ENCODE results near the gene PBRM1. TPM values are rescaled to one million over a fixed set of nuclear protein-coding genes. Genes with fewer than 3 reads are reported as not detected.

The PBRM1 gene
- total and polyA plus RNA-seq, 2 of the 8 experiments (the other 6 are each of a cell fraction or from before 2014, with no cell fraction given), result 19.3 to 65.8 TPM

- Histone ChIP-seq H3K4me2 (ENCODE audit: insufficient read depth in 1 of 2, low read depth in 2 of 2, low read length in 2 of 2) (no peak overlapping the region), H3K27me3 (replicated peaks in 1 of 4; ENCODE audit: control insufficient read depth in 3 of 4, extremely low read depth in 1 of 4, insufficient read depth in 3 of 4, low read length in 3 of 4) (no peaks in the 10 kb centered on the region), H2BK12ac (ENCODE audit: low read depth, low read length) (no peak overlapping the region), H3K79me1 (ENCODE audit: low read depth, low read length) (no peaks in the 10 kb centered on the region), H4K8ac (ENCODE audit: extremely low read depth, insufficient read depth, low read length) (no peak overlapping the region), H2BK120ac (replicated peaks; ENCODE audit: low read depth, low read length) (no peak overlapping the region), H3K18ac (ENCODE audit: extremely low read depth, low read length) (no peak overlapping the region), H3K4me1 (replicated peaks in 1 of 4; ENCODE audit: control insufficient read depth in 3 of 4, insufficient read depth in 4 of 4, low read length in 3 of 4) (no peaks in the 10 kb centered on the region), H4K91ac (replicated peaks; ENCODE audit: insufficient read length, low read length) (no peak overlapping the region), H3K9me3 (ENCODE audit: insufficient read depth in 2 of 2, low read depth in 1 of 2, low read length in 1 of 2) (no peaks in the 10 kb centered on the region), H3K23me2 (ENCODE audit: low read depth, low read length) (no peaks in the 10 kb centered on the region), H2BK5ac (ENCODE audit: low read depth, low read length) (no peak overlapping the region), H2AFZ (ENCODE audit: low read length) (no peak overlapping the region), H4K5ac (ENCODE audit: insufficient read length, low read depth, low read length) (no peak overlapping the region), H3K4ac (replicated peaks; ENCODE audit: insufficient read length, low read depth, low read length) (no peak overlapping the region), H2BK20ac (ENCODE audit: low read length) (no peak overlapping the region), H3K56ac (replicated peaks; ENCODE audit: insufficient read length, low read depth, low read length) (no peak overlapping the region), H3K4me3 (ENCODE audit: extremely low read depth in 1 of 4, insufficient read depth in 2 of 4, low read depth in 3 of 4, low read length in 4 of 4) (no peak overlapping the region), H2BK15ac (ENCODE audit: low read length) (no peak overlapping the region), H3K27ac (ENCODE audit: low read depth, low read length) (no peak overlapping the region), H4K20me1 (replicated peaks in 1 of 2; ENCODE audit: control insufficient read depth in 1 of 2, insufficient read depth in 2 of 2, low read length in 2 of 2) (no peaks in the 10 kb centered on the region), H3K79me2 (ENCODE audit: control insufficient read depth in 1 of 2, insufficient read depth in 2 of 2, low read length in 2 of 2) (no peaks in the 10 kb centered on the region), H3K9ac (replicated peaks in 1 of 4; ENCODE audit: extremely low read depth in 1 of 4, low read depth in 3 of 4, low read length in 3 of 4) (no peak overlapping the region), H2AK5ac (ENCODE audit: low read depth, low read length) (no peak overlapping the region), H3K36me3 (ENCODE audit: control insufficient read depth in 2 of 4, insufficient read depth in 4 of 4, low read length in 3 of 4) (peaks cover 4 to 31% (median 14%) of the 10 kb centered on the region in 4 experiments; a peak in 7 of 8 replicates), H3K23ac (ENCODE audit: insufficient read length) (no peak overlapping the region), H3K14ac (ENCODE audit: insufficient read length) (no peak overlapping the region)
- no peak for DNase-seq (ENCODE audit: low read depth in 1 of 2, low spot score in 2 of 2)
- CTCF ChIA-PET (ENCODE audit: partially characterized antibody), result interaction anchor here (0.5 to 1.2 kb wide), 2 partner anchors 61 to 152 kb away, joined by 4 read pairs; no protein-coding TSS in a partner anchor
- 90% methylated on average over 2 of the region's 2 CpGs; no CpG with 5 or more reads in 1 of the 2 experiments for WGBS, 2 experiments (ENCODE audit: extremely low coverage in 1 of 2, insufficient coverage in 1 of 2, insufficient read length in 1 of 2, insufficient replicate concordance in 2 of 2, low coverage in 1 of 2, low lambda C conversion rate in 2 of 2, missing lambda C conversion rate in 1 of 2)
- POLR2A ChIA-PET (ENCODE audit: partially characterized antibody), result no interaction called here
- no peak for FAIRE-seq
- TF ChIP-seq CHD2 (IDR thresholded peaks at IDR 0.05; ENCODE audit: low read length), result no peak
- TF ChIP-seq SP4 (IDR thresholded peaks at IDR 0.05; ENCODE audit: low read length), result no peak
- no peak for TF ChIP-seq ATF2 (IDR thresholded peaks at IDR 0.05; ENCODE audit: low read length)
- no peak for TF ChIP-seq CREB1 (IDR thresholded peaks at IDR 0.05)
- no peak for TF ChIP-seq RBBP5 (IDR thresholded peaks at IDR 0.05; ENCODE audit: borderline replicate concordance, low read depth, low read length)
- no peak for TF ChIP-seq SUZ12 (IDR thresholded peaks at IDR 0.05; ENCODE audit: low read length)
- TF ChIP-seq USF2 (IDR thresholded peaks at IDR 0.05; ENCODE audit: low read length), result no peak
- TF ChIP-seq TAF7 (optimal IDR thresholded peaks at IDR 0.05; ENCODE audit: borderline replicate concordance, low read depth, low read length), result no peak
- no peak for TF ChIP-seq CHD1 (IDR thresholded peaks at IDR 0.05; ENCODE audit: low read depth, low read length)
- TF ChIP-seq GABPA (IDR thresholded peaks at IDR 0.05; ENCODE audit: borderline replicate concordance, insufficient read depth, low read length), result no peak
- no peak for TF ChIP-seq ASH2L (IDR thresholded peaks at IDR 0.05; ENCODE audit: low read length)
Measured at GRCh38 chr3:52623234-52623792, 62.4 kb downstream of the PBRM1 start.

All from H1 (cell line).